K562 (cell line): ENCODE results near the gene PDCD6IP. TPM values are rescaled to one million over a fixed set of nuclear protein-coding genes. Genes with fewer than 3 reads are reported as not detected.
A peak's percentile ranks its signal among the peaks of the same experiment; 100 is the strongest.

Experiments
- ADNP ChIP-seq: fragments of 200-800 bp; sonication (Bioruptor generic); IDR thresholded peaks from 2 replicates; pipeline ENCODE4 v1.6.1; 2016; ENCODE audit warnings: missing genetic modification characterization, missing compliant biosample characterization
- ILK ChIP-seq: fragments of 450-650 bp; IDR thresholded peaks from 2 replicates; pipeline ENCODE4 v1.6.1; 2016; ENCODE audit warnings: missing genetic modification characterization, low read depth, mild to moderate bottlenecking, missing compliant biosample characterization, moderate library complexity, borderline replicate concordance
- MIER1 ChIP-seq: fragments of 450-650 bp; IDR thresholded peaks from 2 replicates; pipeline ENCODE4 v1.6.1; 2016; ENCODE audit warnings: antibody characterized with exemption, mild to moderate bottlenecking, low read depth
- NFRKB ChIP-seq: fragments of 450-650 bp; IDR thresholded peaks from 2 replicates; pipeline ENCODE4 v1.6.1; 2016; ENCODE audit warnings: low read depth
- NR2F6 ChIP-seq: fragments of 450-650 bp; formaldehyde crosslinking; IDR thresholded peaks from 2 replicates; pipeline ENCODE4 v1.4.0; 2020; ENCODE audit warnings: mild to moderate bottlenecking
- POLR2AphosphoS5 ChIP-seq: IDR thresholded peaks from 2 replicates; pipeline ENCODE4 v1.6.1; 2011; ENCODE audit warnings: mild to moderate bottlenecking, low read depth, low read length, moderate library complexity; ENCODE audit not compliant: control insufficient read depth, insufficient read depth
- SNIP1 ChIP-seq: fragments of 450-650 bp; IDR thresholded peaks from 2 replicates; pipeline ENCODE4 v1.7.1; 2017; ENCODE audit warnings: low read depth, mild to moderate bottlenecking
- SOX6 ChIP-seq: fragments of 450-650 bp; IDR thresholded peaks from 2 replicates; pipeline ENCODE4 v1.6.1; 2014; ENCODE audit warnings: mild to moderate bottlenecking
- TCF7 ChIP-seq: sonication (generic); IDR thresholded peaks from 2 replicates; pipeline ENCODE4 v1.6.1; 2016; ENCODE audit warnings: antibody characterized with exemption, borderline replicate concordance
- ZNF121 ChIP-seq: sonication (generic); formaldehyde crosslinking; conservative IDR thresholded peaks from 2 replicates; pipeline ENCODE4 v1.8.0; 2022; ENCODE audit warnings: missing genetic modification reagents
- polyA plus RNA-seq, 8 experiments: library from polyadenylated mRNA; depleted of rRNA in 4 of 8; stranded (reverse) in 5 of 8; unstranded in 3 of 8; fragments of >200 nt; fragmentation: Nextera tagmentation in 2 of 8; fragmentation: Illumina TruSeq in 1 of 8; extraction: Ambion mirVana in 2 of 8; extraction: Trizol in 1 of 8; gene quantifications; 2 replicates each; pipeline versions ENCODE4 v1.2.1 to v1.2.3, GENCODE V29; 2011 to 2014; ENCODE audit warnings: inconsistent platforms in 1 of 8, missing spikeins in 1 of 8
- total RNA-seq, 7 experiments: library from RNA; depleted of rRNA in 6 of 7; stranded (reverse); fragments of >200 nt in 6 of 7; fragmentation: Illumina TruSeq in 2 of 7; extraction: Trizol in 2 of 7; gene quantifications; 2 replicates each; pipeline versions ENCODE4 v1.2.1 to v1.2.3, GENCODE V29; 2011 to 2021; ENCODE audit warnings: low replicate concordance in 1 of 7
- TF ChIP-seq, protein P1 (sequence below), 3 experiments: fragments of 200-800 bp in 1 of 3; fragments of 250-450 bp in 1 of 3; fragments of 450-650 bp in 1 of 3; sonication (Bioruptor Pico) in 1 of 3; sonication (Bioruptor generic) in 1 of 3; formaldehyde crosslinking in 1 of 3; IDR thresholded peaks; 2 replicates each; pipeline versions ENCODE4 v1.6.1 to v1.8.0; 2016 to 2022; ENCODE audit warnings: mild to moderate bottlenecking in 2 of 3, missing genetic modification characterization in 2 of 3, missing compliant biosample characterization in 1 of 3, moderate library complexity in 1 of 3

The PDCD6IP gene
- total and polyA plus RNA-seq, 9 of the 15 experiments (the other 6 are each of a cell fraction or from before 2014, with no cell fraction given), result 40.2 to 302 (median 122) TPM

DNA sequence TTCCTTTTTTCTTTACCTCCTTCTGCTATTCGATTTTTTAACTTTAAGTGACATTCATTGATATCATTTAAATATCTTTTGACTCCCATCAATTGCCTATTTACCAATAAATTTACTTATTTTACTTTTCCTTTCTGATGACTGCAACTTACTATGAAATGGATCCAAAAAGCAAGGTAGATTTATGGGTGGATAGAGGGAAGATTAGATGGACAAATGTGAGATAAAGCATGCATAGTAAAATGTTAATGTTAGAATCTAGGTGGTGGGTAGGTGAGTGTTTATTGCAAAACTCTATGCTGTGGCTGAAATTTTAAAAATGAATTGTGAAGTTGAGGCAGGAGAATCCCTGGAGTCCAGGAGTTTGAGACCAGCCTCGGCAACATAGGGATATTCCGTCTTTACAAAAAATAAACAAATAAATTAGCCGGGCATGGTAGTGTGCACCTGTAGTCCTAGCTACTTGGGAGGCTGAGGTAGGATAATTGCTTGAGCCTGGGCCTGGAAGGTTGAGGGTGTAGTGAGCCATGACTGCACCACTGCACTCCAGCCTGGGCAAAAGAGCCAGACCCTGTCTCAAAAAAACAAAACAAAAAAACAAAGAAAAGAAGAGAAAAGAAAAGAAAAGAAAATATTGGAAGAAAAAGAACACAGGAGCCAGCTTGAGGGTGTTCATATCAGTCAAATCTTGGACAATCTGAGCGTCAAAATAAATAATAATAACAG is 6.1 kb upstream of the PDCD6IP start (continued):
- TF ChIP-seq, protein P1, sequence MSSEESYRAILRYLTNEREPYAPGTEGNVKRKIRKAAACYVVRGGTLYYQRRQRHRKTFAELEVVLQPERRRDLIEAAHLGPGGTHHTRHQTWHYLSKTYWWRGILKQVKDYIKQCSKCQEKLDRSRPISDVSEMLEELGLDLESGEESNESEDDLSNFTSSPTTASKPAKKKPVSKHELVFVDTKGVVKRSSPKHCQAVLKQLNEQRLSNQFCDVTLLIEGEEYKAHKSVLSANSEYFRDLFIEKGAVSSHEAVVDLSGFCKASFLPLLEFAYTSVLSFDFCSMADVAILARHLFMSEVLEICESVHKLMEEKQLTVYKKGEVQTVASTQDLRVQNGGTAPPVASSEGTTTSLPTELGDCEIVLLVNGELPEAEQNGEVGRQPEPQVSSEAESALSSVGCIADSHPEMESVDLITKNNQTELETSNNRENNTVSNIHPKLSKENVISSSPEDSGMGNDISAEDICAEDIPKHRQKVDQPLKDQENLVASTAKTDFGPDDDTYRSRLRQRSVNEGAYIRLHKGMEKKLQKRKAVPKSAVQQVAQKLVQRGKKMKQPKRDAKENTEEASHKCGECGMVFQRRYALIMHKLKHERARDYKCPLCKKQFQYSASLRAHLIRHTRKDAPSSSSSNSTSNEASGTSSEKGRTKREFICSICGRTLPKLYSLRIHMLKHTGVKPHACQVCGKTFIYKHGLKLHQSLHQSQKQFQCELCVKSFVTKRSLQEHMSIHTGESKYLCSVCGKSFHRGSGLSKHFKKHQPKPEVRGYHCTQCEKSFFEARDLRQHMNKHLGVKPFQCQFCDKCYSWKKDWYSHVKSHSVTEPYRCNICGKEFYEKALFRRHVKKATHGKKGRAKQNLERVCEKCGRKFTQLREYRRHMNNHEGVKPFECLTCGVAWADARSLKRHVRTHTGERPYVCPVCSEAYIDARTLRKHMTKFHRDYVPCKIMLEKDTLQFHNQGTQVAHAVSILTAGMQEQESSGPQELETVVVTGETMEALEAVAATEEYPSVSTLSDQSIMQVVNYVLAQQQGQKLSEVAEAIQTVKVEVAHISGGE (CRISPR knock-in tag; IDR thresholded peaks at IDR 0.05), result peak in 1 of 3 experiments; percentile 24; a peak in 1 of 6 replicates
- TF ChIP-seq SOX6 (no peak), POLR2AphosphoS5 (no peak), ILK (no peak), ZNF121 (CRISPR knock-in tag) (peak; percentile 94), SNIP1 (no peak), NFRKB (peak; percentile 81), MIER1 (peak; percentile 20; the same call in 1 of the 2 replicates), ADNP (tag) (no peak), TCF7 (no peak), NR2F6 (CRISPR knock-in tag) (no peak)
